Measurements from ENCODE around the gene OR6J1. TPM values are rescaled to one million over a fixed set of nuclear protein-coding genes. Genes with fewer than 3 reads are reported as not detected.

Gene OR6J1
- total and polyA plus RNA-seq, 9 of the 15 experiments (the other 6 are each of a cell fraction or from before 2014, with no cell fraction given) = not detected

DNA sequence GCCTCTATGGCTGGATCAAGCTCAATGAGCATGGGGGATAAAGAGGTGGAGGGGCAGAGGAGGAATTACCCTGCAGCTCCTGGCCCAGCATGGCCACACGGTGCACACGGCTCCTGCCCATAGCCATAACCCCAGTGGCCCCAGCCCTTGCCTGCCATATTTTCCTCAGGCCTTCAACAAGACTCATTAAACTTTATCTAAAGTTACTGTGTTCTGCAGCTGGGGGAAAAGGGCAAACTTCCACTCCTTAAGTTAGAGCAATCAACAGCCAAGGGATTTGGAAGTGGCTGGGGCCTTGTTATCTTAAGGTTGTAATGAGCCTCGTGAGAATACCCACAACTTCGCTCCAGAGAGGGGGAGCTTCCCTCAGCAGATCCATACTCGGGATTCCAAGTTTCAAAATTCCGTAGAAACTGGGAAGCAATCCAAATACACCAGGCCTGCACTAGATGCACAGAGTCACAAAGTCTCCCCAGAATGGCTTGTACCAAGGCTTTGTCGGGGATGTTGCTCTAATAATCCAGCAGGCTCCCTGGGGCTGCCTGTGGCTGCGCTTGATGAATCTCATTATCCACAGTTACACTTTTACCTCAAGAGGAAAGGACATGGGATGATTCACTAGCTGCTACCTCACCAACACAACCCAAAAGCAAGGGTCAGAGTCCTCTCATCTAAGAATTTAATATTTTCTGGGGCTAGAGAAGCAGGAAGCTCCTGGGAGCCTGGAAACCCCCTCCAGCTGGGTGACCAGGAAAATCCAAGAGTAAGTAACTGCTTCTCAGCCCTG is 13.0 kb upstream of the OR6J1 start:
- Histone ChIP-seq H3K4me1 (replicated peaks in 1 of 2; ENCODE audit: control insufficient read depth in 2 of 2, insufficient read depth in 2 of 2, low read length in 2 of 2) (no peaks in the 10 kb centered on the region; a peak in 1 of 5 replicates), H3K4me2 (ENCODE audit: insufficient read depth, low read length) (no peak overlapping the region), H3K9me3 (replicated peaks; ENCODE audit: control insufficient read depth, insufficient read depth, low read depth, low read length) (no peaks in the 10 kb centered on the region), H3K79me2 (ENCODE audit: control insufficient read depth, insufficient read depth, low read length) (no peaks in the 10 kb centered on the region), H3K4me3 (no peak overlapping the region), H3K9me1 (ENCODE audit: control insufficient read depth, insufficient read depth, low read length) (no peaks in the 10 kb centered on the region), H3K27me3 (ENCODE audit: control insufficient read depth in 2 of 2, insufficient read depth in 2 of 2, low read length in 2 of 2) (no peaks in the 10 kb centered on the region), H3K36me3 (ENCODE audit: control insufficient read depth, insufficient read depth, low read length) (no peaks in the 10 kb centered on the region), H3K27ac (ENCODE audit: extremely low read depth, low read depth, low read length) (no peak overlapping the region), H4K20me1 (replicated peaks; ENCODE audit: control insufficient read depth, insufficient read depth, low read length) (no peaks in the 10 kb centered on the region), H3K9ac (ENCODE audit: insufficient read depth in 1 of 2, low read depth in 2 of 2, low read length in 2 of 2) (no peak overlapping the region), H2AFZ (ENCODE audit: low read depth, low read length) (0 out of 2 replicates have a peak overlapping the region, but pooled peaks have one; percentile 14)
- ChIA-PET POLR2A (no interaction called here), CTCF (ENCODE audit: low intra/inter-chr PET ratio) (interaction anchor here (0.6 to 1.4 kb wide), 4 partner anchors 104 to 243 kb away, joined by 3 to 16 read pairs (median 6); no protein-coding TSS in a partner anchor)
- no peak for ATAC-seq
- in situ Hi-C loops (cut with MboI) = loop anchor here (10.0 kb wide), 2 partner anchors 188 to 262 kb away; no protein-coding TSS in a partner anchor
- no TSS peak for BruUV-seq (replicated peaks)
- no peak for DNase-seq (ENCODE audit: extremely low read depth in 1 of 4, low spot score in 3 of 4)
- intact Hi-C loops (cut with micrococcal nuclease) = loop anchor here (10.0 kb wide), 1 partner anchor 272 kb away; no protein-coding TSS in a partner anchor
- 56% methylated on average over 8 of the region's 8 CpGs for WGBS (ENCODE audit: insufficient coverage, low coverage, missing lambda C conversion rate)
- no peak for FAIRE-seq
- no peak for TF ChIP-seq CC2D1A (IDR thresholded peaks at IDR 0.05)
- TF ChIP-seq ZBTB40 (IDR thresholded peaks at IDR 0.05) = peak; percentile 75
- TF ChIP-seq ZBTB40 (CRISPR knock-in tag; IDR thresholded peaks at IDR 0.05) = peak; percentile 66; the same call in 1 of the 2 replicates
- TF ChIP-seq SNRNP70 (optimal IDR thresholded peaks at IDR 0.05; ENCODE audit: low read depth, low read length) = no peak
